GM12801 (cell line): Measurements from ENCODE around the gene ARHGEF4.

Experiments
- CTCF ChIP-seq: IDR thresholded peaks from one replicate; pipeline ENCODE4 v1.5.1; 2011; ENCODE audit warnings: control low read depth; ENCODE audit not compliant: insufficient read length; ENCODE audit errors: extremely low read depth

ARHGEF4 gene

GRCh38 chr2:130851624-130852382 lies 15.1 kb downstream of the ARHGEF4 start:
- no peak for TF ChIP-seq CTCF

GRCh38 chr2:130852521-130853115 lies 15.9 kb downstream of the ARHGEF4 start:
- TF ChIP-seq CTCF = no peak

- TF ChIP-seq CTCF = no peak
These were observed 16.7 kb downstream of the ARHGEF4 start for GRCh38 chr2:130853391-130853790.

GRCh38 chr2:130854301-130854700 lies 17.6 kb downstream of the ARHGEF4 start:
- TF ChIP-seq CTCF = no peak

GRCh38 chr2:130864830-130865800 lies 28.4 kb downstream of the ARHGEF4 start:
- no peak for TF ChIP-seq CTCF

- no peak for TF ChIP-seq CTCF
These were observed 32.9 kb downstream of the ARHGEF4 start for GRCh38 chr2:130869441-130870160.

GRCh38 chr2:130870161-130870485 lies 33.4 kb downstream of the ARHGEF4 start:
- TF ChIP-seq CTCF = no peak
